Thoracic aorta (tissue), 2 donors: Measurements from ENCODE around the gene CHN2. TPM values are rescaled to one million over a fixed set of nuclear protein-coding genes. Genes with fewer than 3 reads are reported as not detected.
A peak's percentile ranks its signal among the peaks of the same experiment; 100 is the strongest.

Experiments used
- ATAC-seq: fragments of 150-250 bp; one replicate; pipeline ENCODE4 v1.8.0; 2017; ENCODE audit warnings: low read depth; ENCODE audit not compliant: insufficient number of reproducible peaks, low FRiP score
- DNase-seq: peaks from one replicate; pipeline ENCODE4 v3.0.0-alpha.2; 2020; ENCODE audit warnings: low spot score
- H3K27ac ChIP-seq, 2 donors: fragments of 200-600 bp; sonication (generic); 1 replicate in 1 of 2; 2 replicates in 1 of 2; pipeline ENCODE4 v1.5.1; 2016; ENCODE audit warnings: mild to moderate bottlenecking in 2 of 2, moderate library complexity in 2 of 2
- H3K27me3 ChIP-seq: fragments of 200-600 bp; sonication (generic); replicated peaks from 2 replicates; pipeline ENCODE4 v1.6.0; 2016; ENCODE audit warnings: mild to moderate bottlenecking; ENCODE audit not compliant: insufficient read depth
- H3K36me3 ChIP-seq: fragments of 200-600 bp; sonication (generic); one replicate; pipeline ENCODE4 v1.5.1; 2016
- H3K4me1 ChIP-seq, 2 donors: fragments of 200-600 bp; sonication (generic); 1 replicate in 1 of 2; 2 replicates in 1 of 2; pipeline versions ENCODE4 v1.5.1 to v1.6.0; 2016; ENCODE audit warnings: low read depth in 2 of 2, mild to moderate bottlenecking in 1 of 2; ENCODE audit not compliant: control insufficient read depth in 1 of 2
- H3K4me3 ChIP-seq: fragments of 200-600 bp; sonication (generic); 2 replicates; pipeline ENCODE4 v1.5.1; 2016; ENCODE audit warnings: mild to moderate bottlenecking
- H3K9me3 ChIP-seq: fragments of 200-600 bp; sonication (generic); 2 replicates; pipeline ENCODE4 v1.5.1; 2016
- CTCF ChIP-seq: fragments of 200-600 bp; sonication (generic); IDR thresholded peaks from one replicate; pipeline ENCODE4 v1.5.1; 2019; ENCODE audit warnings: antibody characterized with exemption
- total RNA-seq, 2 donors: library from RNA; depleted of rRNA; stranded (reverse); fragments of >200 nt; gene quantifications; one replicate each; pipeline versions ENCODE4 v1.1.0 to v1.2.3, GENCODE V29; 2016

The CHN2 gene
- total RNA-seq, 2 donors from 2014 or later: 22.6 to 44.7 TPM

- Histone ChIP-seq H3K36me3 (no peaks in the 10 kb centered on the region), H3K9me3 (no peaks in the 10 kb centered on the region), H3K27ac (no peak overlapping the region), H3K4me1 (peaks cover 0 to 6% of the 10 kb centered on the region in 2 donors), H3K4me3 (peak overlapping the region; percentile 79), H3K27me3 (no peaks in the 10 kb centered on the region)
- TF ChIP-seq CTCF: no peak
- ATAC-seq: no peak
- DNase-seq: no peak
Observed at GRCh38 chr7:29193316-29194205, 1.0 kb upstream of the CHN2 start.

- no peak for ATAC-seq
- Histone ChIP-seq H3K4me1 (peaks cover 0 to 6% of the 10 kb centered on the region in 2 donors), H3K9me3 (no peaks in the 10 kb centered on the region), H3K4me3 (peak overlapping the region; percentile 79), H3K27me3 (no peaks in the 10 kb centered on the region), H3K36me3 (no peaks in the 10 kb centered on the region), H3K27ac (no peak overlapping the region)
- TF ChIP-seq CTCF: no peak
- no peak for DNase-seq
Observed at GRCh38 chr7:29194206-29194593, 375 bp upstream of the CHN2 start.

- no peaks in the 10 kb centered on the region for H3K4me1 ChIP-seq
- no peak overlapping the region for H3K4me3 ChIP-seq
- ATAC-seq (no peak), DNase-seq (no peak)
- no peaks in the 10 kb centered on the region for H3K9me3 ChIP-seq
- no peak overlapping the region for H3K27ac ChIP-seq
- H3K27me3 ChIP-seq: no peaks in the 10 kb centered on the region
- no peak for TF ChIP-seq CTCF
- no peaks in the 10 kb centered on the region for H3K36me3 ChIP-seq
Observed at GRCh38 chr7:29196191-29196590, 1.6 kb downstream of the CHN2 start.

- H3K27ac ChIP-seq: no peak overlapping the region
- H3K9me3 ChIP-seq: no peaks in the 10 kb centered on the region
- no peak overlapping the region for H3K4me3 ChIP-seq
- TF ChIP-seq CTCF: no peak
- H3K36me3 ChIP-seq: no peaks in the 10 kb centered on the region
- ATAC-seq (no peak), DNase-seq (no peak)
- no peaks in the 10 kb centered on the region for H3K4me1 ChIP-seq
- H3K27me3 ChIP-seq: no peaks in the 10 kb centered on the region
Observed at GRCh38 chr7:29196971-29197595, 2.5 kb downstream of the CHN2 start.

GRCh38 chr7:29197916-29198315 lies 3.3 kb downstream of the CHN2 start:
- ATAC-seq (no peak), DNase-seq (no peak)
- Histone ChIP-seq H3K27ac (no peak overlapping the region), H3K9me3 (no peaks in the 10 kb centered on the region), H3K36me3 (no peaks in the 10 kb centered on the region), H3K4me1 (no peaks in the 10 kb centered on the region), H3K27me3 (no peaks in the 10 kb centered on the region), H3K4me3 (no peak overlapping the region)
- no peak for TF ChIP-seq CTCF
